Thoracic aorta (tissue), 2 donors: ENCODE results near the gene STARD10. TPM values are rescaled to one million over a fixed set of nuclear protein-coding genes. Genes with fewer than 3 reads are reported as not detected.
A peak's percentile ranks its signal among the peaks of the same experiment; 100 is the strongest.

ENCODE experiments used
- ATAC-seq: fragments of 150-250 bp; one replicate; pipeline ENCODE4 v1.8.0; 2017; ENCODE audit warnings: low read depth; ENCODE audit not compliant: insufficient number of reproducible peaks, low FRiP score
- DNase-seq: peaks from one replicate; pipeline ENCODE4 v3.0.0-alpha.2; 2020; ENCODE audit warnings: low spot score
- H3K27ac ChIP-seq, 2 donors: fragments of 200-600 bp; sonication (generic); 1 replicate in 1 of 2; 2 replicates in 1 of 2; pipeline ENCODE4 v1.5.1; 2016; ENCODE audit warnings: mild to moderate bottlenecking in 2 of 2, moderate library complexity in 2 of 2
- H3K27me3 ChIP-seq: fragments of 200-600 bp; sonication (generic); replicated peaks from 2 replicates; pipeline ENCODE4 v1.6.0; 2016; ENCODE audit warnings: mild to moderate bottlenecking; ENCODE audit not compliant: insufficient read depth
- H3K36me3 ChIP-seq: fragments of 200-600 bp; sonication (generic); one replicate; pipeline ENCODE4 v1.5.1; 2016
- H3K4me1 ChIP-seq, 2 donors: fragments of 200-600 bp; sonication (generic); 1 replicate in 1 of 2; 2 replicates in 1 of 2; pipeline versions ENCODE4 v1.5.1 to v1.6.0; 2016; ENCODE audit warnings: low read depth in 2 of 2, mild to moderate bottlenecking in 1 of 2; ENCODE audit not compliant: control insufficient read depth in 1 of 2
- H3K4me3 ChIP-seq: fragments of 200-600 bp; sonication (generic); 2 replicates; pipeline ENCODE4 v1.5.1; 2016; ENCODE audit warnings: mild to moderate bottlenecking
- H3K9me3 ChIP-seq: fragments of 200-600 bp; sonication (generic); 2 replicates; pipeline ENCODE4 v1.5.1; 2016
- CTCF ChIP-seq: fragments of 200-600 bp; sonication (generic); IDR thresholded peaks from one replicate; pipeline ENCODE4 v1.5.1; 2019; ENCODE audit warnings: antibody characterized with exemption
- total RNA-seq, 2 donors: library from RNA; depleted of rRNA; stranded (reverse); fragments of >200 nt; gene quantifications; one replicate each; pipeline versions ENCODE4 v1.1.0 to v1.2.3, GENCODE V29; 2016

Gene STARD10
- total RNA-seq, 2 donors from 2014 or later: 24.3 to 57.3 TPM

GRCh38 chr11:72821221-72821919, 27.5 kb upstream of the STARD10 start:
- no peak for TF ChIP-seq CTCF
- Histone ChIP-seq H3K4me3 (peak overlapping the region; percentile 70), H3K4me1 (peaks cover 0 to 13% of the 10 kb centered on the region in 2 donors), H3K36me3 (peaks cover 5% of the 10 kb centered on the region), H3K27ac (peak overlapping the region; percentile 59 to 82), H3K9me3 (no peaks in the 10 kb centered on the region), H3K27me3 (no peaks in the 10 kb centered on the region)
- DNase-seq (no peak), ATAC-seq (no peak)

- Histone ChIP-seq H3K4me3 (no peak overlapping the region), H3K27ac (no peak overlapping the region), H3K4me1 (peaks cover 8 to 20% of the 10 kb centered on the region in 2 donors), H3K36me3 (peaks cover 5% of the 10 kb centered on the region), H3K27me3 (no peaks in the 10 kb centered on the region), H3K9me3 (no peaks in the 10 kb centered on the region)
- no peak for TF ChIP-seq CTCF
- DNase-seq (no peak), ATAC-seq (no peak)
Observed at GRCh38 chr11:72820439-72821139, 26.7 kb upstream of the STARD10 start.

- Histone ChIP-seq H3K4me3 (no peak overlapping the region), H3K9me3 (no peaks in the 10 kb centered on the region), H3K27ac (no peak overlapping the region), H3K36me3 (peaks cover 5% of the 10 kb centered on the region), H3K27me3 (no peaks in the 10 kb centered on the region), H3K4me1 (peaks cover 14 to 28% of the 10 kb centered on the region in 2 donors)
- TF ChIP-seq CTCF: no peak
- ATAC-seq (no peak), DNase-seq (no peak)
Observed at GRCh38 chr11:72818971-72819370, 25.1 kb upstream of the STARD10 start.

GRCh38 chr11:72817966-72818365, 24.1 kb upstream of the STARD10 start:
- Histone ChIP-seq H3K36me3 (peaks cover 5% of the 10 kb centered on the region), H3K27me3 (no peaks in the 10 kb centered on the region), H3K9me3 (no peaks in the 10 kb centered on the region), H3K27ac (no peak overlapping the region), H3K4me3 (no peak overlapping the region), H3K4me1 (peaks cover 14 to 34% of the 10 kb centered on the region in 2 donors)
- DNase-seq: no peak
- TF ChIP-seq CTCF: no peak
- ATAC-seq: no peak

- Histone ChIP-seq H3K4me3 (peak overlapping the region; percentile 81), H3K27me3 (no peaks in the 10 kb centered on the region), H3K27ac (no peak overlapping the region), H3K9me3 (no peaks in the 10 kb centered on the region), H3K4me1 (peaks cover 28 to 44% of the 10 kb centered on the region in 2 donors), H3K36me3 (peaks cover 5% of the 10 kb centered on the region)
- DNase-seq: no peak
- no peak for ATAC-seq
- no peak for TF ChIP-seq CTCF
Observed at GRCh38 chr11:72816404-72816990, 22.6 kb upstream of the STARD10 start.
